Measurements from ENCODE around the gene SLC22A7. TPM values are rescaled to one million over a fixed set of nuclear protein-coding genes. Genes with fewer than 3 reads are reported as not detected.

Gene SLC22A7
- total and polyA plus RNA-seq, 2 donors (not counting 1 experiment from before 2014, with no cell fraction given): not detected

GRCh38 chr6:43256670-43257366 is 41.2 kb upstream of the SLC22A7 start:
- H3K4me3 Mint-ChIP-seq: no peak overlapping the region
- no peaks in the 10 kb centered on the region for H3K4me1 ChIP-seq (ENCODE audit: control insufficient read depth in 2 of 2, insufficient read depth in 2 of 2, low read length in 2 of 2)
- no peak overlapping the region for H3K9ac ChIP-seq (ENCODE audit: low read length)
- H4K20me1 ChIP-seq (ENCODE audit: control insufficient read depth, insufficient read depth, low read length, poor library complexity, severe bottlenecking): no peaks in the 10 kb centered on the region
- H3K9me3 ChIP-seq (ENCODE audit: control extremely low read depth in 1 of 3, control insufficient read depth in 2 of 3, insufficient read depth in 1 of 3, low read length in 2 of 3): peaks cover 0 to 7% (median 0%) of the 10 kb centered on the region in 3 donors
- WGBS (ENCODE audit: insufficient coverage): 90% methylated on average over 6 of the region's 9 CpGs
- no peak overlapping the region for H3K4me3 ChIP-seq (ENCODE audit: control extremely low read depth in 1 of 5, extremely low read depth in 1 of 5, insufficient read depth in 1 of 5, low read depth in 2 of 5, low read length in 4 of 5)
- intact Hi-C loops (cut with micrococcal nuclease): no loop called here
- H3K4me2 ChIP-seq (replicated peaks; ENCODE audit: low read depth, low read length, poor library complexity, severe bottlenecking): no peak overlapping the region
- H3K79me2 ChIP-seq (ENCODE audit: control insufficient read depth, insufficient read depth, low read length): no peaks in the 10 kb centered on the region
- TF ChIP-seq, protein P1, sequence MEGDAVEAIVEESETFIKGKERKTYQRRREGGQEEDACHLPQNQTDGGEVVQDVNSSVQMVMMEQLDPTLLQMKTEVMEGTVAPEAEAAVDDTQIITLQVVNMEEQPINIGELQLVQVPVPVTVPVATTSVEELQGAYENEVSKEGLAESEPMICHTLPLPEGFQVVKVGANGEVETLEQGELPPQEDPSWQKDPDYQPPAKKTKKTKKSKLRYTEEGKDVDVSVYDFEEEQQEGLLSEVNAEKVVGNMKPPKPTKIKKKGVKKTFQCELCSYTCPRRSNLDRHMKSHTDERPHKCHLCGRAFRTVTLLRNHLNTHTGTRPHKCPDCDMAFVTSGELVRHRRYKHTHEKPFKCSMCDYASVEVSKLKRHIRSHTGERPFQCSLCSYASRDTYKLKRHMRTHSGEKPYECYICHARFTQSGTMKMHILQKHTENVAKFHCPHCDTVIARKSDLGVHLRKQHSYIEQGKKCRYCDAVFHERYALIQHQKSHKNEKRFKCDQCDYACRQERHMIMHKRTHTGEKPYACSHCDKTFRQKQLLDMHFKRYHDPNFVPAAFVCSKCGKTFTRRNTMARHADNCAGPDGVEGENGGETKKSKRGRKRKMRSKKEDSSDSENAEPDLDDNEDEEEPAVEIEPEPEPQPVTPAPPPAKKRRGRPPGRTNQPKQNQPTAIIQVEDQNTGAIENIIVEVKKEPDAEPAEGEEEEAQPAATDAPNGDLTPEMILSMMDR (IDR thresholded peaks at IDR 0.05): no peak
- no peak for TF ChIP-seq EZH2 (IDR thresholded peaks at IDR 0.05; ENCODE audit: borderline replicate concordance, insufficient read depth, low read depth, low read length, poor library complexity, severe bottlenecking)
- no peaks in the 10 kb centered on the region for H3K36me3 ChIP-seq (replicated peaks in 1 of 2; ENCODE audit: control extremely low read depth in 1 of 2, control insufficient read depth in 1 of 2, extremely low read depth in 1 of 2, insufficient read depth in 2 of 2, low read length in 1 of 2)
- CTCF ChIA-PET: interaction anchor here (0.6 to 1.3 kb wide), 5 partner anchors 12 to 144 kb away, joined by 3 to 5 read pairs (median 3); partner anchors contain the start of genes CRIP3, DNPH1 and TTBK1
- no peak overlapping the region for H3K27ac Mint-ChIP-seq
- ATAC-seq (ENCODE audit: low read depth) (no peak), DNase-seq (no peak)
- no peaks in the 10 kb centered on the region for H3K9me3 Mint-ChIP-seq (ENCODE audit: insufficient read depth)
- peaks cover 0 to 31% (median 4%) of the 10 kb centered on the region in 4 experiments for H3K27me3 ChIP-seq (replicated peaks in 1 of 4; ENCODE audit: control extremely low read depth in 1 of 4, control insufficient read depth in 3 of 4, insufficient read depth in 4 of 4, low read length in 3 of 4)
- H3K4me1 Mint-ChIP-seq: no peaks in the 10 kb centered on the region
- POLR2A ChIA-PET: no interaction called here
- H3K27me3 Mint-ChIP-seq: peaks cover 32% of the 10 kb centered on the region
- no peak overlapping the region for H2AFZ ChIP-seq (ENCODE audit: insufficient read depth, low read depth, low read length, poor library complexity, severe bottlenecking)
- H3K27ac ChIP-seq (ENCODE audit: low read length in 2 of 2): no peak overlapping the region

Data from B cell (primary cell).